Activated CD4-positive, alpha-beta T cell treated with anti-CD3 and anti-CD28 coated beads for 48 hours (primary cell): Measurements from ENCODE around the gene MAD2L1BP.

Experiments
- DNase-seq: peaks from one replicate; pipeline ENCODE4 v3.0.0-alpha.2; 2020

Gene MAD2L1BP

DNA sequence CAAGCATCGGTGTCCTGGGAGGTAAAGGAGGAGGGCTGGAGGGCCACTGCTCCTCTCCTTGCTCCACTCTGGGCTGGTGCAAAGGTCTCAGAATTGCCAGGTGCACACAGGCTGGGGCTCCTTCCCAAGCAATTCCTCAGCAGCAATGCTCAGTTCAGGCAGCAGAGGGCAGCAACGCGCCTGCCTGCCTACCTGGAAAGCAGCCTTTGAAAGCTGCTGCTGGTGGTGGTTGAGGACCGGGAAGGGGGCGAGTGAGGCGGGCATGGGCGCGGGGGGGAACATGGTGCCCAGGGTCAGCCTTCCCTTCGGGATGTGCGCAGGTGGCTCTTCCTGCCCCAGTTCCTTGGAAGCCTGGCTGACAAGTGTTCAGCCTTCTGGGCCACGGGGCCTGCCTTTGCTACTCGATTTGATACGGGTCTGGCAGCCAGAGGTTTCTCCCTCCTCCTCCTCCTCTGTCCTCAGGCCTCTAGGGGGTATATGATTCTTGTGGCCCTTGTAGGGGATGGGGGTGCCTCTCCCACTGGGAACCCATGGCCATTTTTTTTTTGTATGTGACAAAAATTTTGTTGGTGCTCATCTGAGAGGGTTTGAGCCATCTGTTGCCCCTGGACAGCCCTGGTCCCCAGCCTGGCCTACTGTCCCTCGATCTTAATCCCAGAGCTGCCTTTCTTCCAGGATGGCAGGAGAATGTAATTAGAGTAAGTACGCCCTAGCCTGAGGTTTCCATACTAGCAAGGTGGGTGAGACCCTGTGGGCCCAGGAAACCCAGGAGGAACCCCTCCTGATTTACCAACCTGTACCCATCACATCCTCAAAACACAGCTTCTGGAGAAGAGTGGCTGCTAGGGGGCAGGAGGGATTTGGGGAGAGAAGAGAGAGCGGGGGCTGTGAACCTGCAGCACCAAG is 31.9 kb downstream of the MAD2L1BP start:
- peak; percentile 91 for DNase-seq

DNA sequence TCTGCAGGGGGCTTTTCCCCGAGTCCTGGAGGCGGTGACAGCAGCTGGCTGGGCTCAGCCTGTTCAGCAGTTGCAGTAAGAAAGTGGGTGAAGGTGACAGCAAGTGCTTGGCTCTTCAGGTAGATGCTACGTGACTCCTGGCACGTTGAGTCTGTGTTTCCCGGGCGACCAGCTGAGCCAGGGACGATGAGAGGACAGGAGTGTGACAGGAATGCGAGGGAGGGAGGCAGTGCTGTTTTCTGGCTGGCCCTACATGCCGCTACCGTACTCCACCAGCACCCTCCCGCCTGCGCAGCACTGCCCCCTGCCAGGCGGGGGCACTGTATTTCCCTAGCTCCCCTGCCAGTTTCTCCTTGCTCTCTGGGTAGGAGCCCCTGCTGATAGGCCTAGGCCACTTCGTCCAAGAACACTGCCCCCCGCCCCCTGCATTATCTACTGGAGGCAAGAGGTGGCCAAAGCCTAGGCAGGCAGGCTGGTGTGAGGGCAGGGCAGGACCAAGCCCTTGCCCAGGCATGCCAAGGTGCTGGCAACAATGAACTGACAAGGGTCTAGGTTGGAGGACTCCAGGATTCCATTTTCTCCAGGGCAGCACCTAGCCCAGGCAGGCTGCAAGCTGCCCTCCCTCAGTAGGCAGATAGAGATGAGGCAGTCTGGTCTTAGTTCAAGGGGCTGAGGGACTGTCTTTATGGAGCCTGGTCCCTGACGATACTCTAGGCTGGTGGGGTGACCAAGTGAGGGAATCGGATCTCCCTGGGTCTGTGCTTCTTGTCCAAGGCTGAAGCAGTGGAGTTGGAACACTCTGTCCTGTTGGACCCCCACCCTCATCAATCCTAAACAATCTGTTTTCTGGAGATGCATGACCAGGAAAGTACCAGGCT is 32.8 kb downstream of the MAD2L1BP start:
- DNase-seq, result peak; percentile 70

DNA sequence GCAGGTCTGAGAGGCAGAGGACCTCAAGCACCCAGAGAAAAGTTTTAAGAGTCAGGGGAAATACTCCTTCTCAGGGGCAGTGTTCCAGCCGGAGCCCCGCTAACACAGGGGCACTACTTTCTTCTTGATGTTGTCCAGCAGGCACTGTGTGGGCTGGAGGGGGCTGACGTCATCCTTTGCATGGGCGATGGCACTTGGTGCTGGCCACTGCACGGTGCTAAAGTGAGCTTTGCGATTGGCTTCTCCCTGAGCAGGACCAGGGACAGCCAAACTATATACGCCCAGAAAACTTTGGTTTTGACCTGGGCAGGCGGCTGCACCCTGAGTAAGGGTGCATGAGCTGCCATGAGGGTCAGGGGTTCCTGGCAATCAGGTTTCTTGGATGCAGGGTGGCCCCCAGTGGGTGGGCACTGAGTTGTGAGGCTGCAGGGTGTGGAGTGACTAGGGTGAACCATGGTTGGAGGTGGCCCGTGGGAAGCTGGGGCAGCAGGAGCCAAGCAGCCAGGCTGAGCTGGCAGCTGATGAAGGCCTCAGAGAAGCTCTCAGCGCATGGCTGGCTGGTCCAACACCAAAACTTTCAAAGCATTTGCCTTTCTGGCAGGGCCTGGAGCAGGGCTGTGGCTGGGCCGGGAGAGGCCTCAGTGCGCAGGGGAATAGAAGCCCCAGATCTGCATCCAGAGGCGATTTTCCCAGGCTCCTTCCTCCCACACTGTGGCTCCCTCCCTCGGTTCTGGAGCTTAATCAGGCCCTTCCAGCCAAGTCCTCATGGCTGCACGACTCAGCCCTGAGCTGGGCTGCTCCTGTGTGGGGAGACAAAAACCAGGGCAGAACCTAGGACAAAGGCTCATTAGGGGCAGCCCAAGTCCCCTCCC is 33.6 kb downstream of the MAD2L1BP start:
- no peak for DNase-seq

DNA sequence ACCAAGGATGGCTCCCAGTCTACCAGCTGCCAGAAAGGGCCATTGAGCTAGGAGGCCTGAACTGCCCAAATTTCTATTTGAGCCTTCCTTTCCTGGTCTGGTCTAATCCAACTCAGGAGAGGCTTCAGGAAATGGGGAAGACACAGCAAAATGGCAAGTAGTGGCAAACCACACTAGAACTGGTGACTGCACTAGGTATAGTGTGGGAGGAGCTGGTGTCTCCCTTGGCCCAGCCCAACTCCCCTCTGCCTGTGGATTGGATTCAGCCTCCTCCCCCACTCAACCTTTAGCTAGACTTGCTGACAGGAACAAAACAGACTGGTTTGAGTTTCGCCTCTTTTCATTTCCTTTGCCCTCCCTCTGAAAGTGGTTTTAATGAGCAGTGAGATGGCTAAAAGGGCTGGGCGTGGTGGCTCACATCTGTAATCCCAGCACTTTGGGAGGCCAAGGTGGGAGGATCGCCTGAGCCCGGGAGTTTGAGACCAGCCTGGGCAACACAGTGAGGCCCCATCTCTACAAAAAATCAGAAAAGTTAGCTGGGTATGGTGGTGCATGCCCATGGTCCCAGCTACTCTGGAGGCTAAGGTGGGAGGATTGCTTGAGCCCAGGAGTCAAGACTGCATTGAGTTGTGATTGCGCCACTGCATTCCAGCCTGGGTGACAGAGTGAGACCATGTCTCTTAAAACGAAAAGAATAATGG is 34.4 kb downstream of the MAD2L1BP start:
- DNase-seq, result peak; percentile 54

DNA sequence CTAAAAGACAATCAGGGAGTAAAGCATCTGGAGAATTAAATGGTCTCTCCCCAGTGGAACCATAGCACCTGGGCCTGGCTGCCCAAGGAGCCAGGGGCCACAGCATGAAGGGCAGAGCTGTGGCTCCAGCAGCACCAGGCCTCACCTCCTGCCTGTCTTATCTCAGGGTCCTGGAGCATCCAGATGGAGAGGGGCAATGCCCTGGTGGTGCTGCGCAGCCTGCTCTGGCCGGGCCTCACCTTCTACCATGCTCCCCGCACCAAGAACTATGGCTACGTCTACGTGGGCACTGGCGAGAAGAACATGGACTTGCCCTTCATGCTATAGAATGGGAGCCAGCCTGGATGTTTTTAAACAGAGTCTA is 35.0 kb downstream of the MAD2L1BP start:
- no peak for DNase-seq

DNA sequence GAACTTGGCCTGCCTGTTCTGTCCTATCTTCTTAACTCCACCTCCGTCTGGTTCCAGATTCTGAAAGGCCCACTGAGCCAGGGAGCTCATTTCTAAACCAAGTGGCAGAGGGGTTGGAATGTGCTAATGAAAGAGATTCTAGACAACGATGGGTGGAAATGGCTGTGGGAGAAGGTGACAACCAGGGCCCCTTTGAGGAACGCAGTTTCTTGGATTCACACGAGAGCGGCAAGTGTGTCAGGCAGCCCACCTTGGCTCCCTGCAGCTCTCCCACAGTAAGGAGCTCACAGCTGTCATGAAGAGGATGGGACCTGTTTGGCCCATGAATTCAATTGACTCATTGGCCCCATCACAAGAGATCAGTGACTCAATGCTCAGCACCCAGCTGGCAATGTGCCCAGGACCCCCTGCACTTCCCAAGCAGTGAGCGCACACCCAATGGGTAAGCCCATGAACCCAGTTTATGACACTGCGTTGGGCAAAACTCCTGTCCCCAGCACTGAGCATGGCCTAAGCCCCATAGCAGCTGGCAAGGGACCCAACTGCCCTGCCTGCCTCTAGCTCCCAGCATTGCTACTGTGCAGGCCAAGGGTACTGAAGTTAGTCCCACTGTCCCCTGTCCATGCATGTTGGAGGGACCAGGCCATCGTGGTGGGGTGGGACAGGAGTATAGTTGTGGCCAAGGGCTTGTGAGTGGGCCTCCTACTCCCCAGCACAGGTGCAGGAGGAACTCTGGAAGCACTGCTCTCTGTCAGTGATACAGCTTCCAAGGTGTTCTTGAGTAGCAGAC is 35.6 kb downstream of the MAD2L1BP start:
- DNase-seq, result no peak

DNA sequence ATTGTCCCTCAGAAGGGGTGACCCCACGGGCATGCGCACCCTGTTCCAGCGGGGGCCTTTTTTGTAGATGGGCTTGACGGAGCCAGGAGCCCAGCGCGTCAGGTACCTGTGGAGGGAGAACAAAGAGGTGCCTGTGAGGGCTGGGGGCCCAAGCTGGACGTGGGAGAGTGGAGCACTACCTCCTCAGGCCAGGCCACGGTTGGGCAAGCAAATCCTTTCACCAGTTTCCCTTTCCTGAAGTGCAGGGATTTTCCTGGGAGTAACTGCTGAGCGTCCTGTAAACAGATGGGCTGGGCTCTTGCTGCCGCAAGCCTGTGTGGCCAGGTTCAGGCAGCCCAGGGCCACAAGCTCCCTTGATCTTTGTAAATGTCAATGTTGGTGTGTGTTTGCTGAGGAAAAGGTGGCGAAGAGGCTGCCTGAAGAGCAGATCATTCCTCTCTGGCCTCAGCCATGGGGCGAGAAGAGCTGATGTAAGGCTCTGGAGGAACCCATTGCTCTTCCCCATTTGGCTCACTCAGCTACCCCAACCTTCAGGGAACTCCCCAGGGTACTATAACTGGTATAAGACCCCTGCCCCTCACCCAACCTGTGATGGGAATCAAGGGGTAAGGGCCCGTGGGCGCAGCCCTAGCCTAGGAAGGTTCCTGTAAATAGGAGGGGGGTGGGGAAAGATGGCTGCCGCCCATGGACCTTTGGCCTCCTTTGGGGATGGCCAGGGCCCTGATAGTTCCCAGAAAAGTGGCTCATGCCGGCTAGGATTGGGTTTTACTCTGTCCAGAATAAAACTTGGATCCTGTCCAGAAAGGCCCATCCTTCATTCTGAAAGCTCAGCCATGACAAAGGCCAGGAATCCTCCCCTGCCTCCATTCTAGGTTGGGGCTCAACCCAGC is 36.4 kb downstream of the MAD2L1BP start:
- no peak for DNase-seq

DNA sequence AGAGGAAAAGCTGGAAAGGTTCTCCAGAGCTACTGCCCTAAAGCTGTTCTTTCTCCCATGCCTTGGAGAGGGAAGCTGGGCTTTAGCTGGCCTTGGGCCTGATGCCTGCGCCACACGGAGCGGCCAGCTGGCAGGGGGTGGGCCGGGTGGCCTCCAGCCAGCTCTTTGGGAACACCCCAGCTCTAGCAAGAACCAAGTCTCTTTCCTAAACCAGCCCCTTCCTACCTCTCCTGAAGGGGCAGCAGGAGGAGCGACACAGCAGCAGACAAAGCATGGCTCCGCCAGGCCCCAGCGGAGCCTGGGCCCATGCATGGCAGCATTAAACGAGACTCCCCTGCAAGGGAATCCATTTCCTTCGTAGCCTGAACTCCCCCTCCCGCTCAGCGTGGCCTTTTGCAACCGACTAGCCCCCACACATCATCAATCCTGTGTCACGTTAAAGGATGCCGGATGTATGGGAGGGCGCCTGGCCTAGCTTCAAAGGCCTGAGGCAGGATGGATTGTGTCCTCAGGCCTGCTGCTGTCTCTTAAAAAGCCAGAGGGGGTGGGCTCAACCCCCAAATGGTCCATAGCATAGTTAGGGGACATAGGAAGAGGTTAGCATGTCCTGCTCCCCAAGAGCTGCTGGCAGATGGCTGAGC is 37.9 kb downstream of the MAD2L1BP start:
- DNase-seq, result no peak

DNA sequence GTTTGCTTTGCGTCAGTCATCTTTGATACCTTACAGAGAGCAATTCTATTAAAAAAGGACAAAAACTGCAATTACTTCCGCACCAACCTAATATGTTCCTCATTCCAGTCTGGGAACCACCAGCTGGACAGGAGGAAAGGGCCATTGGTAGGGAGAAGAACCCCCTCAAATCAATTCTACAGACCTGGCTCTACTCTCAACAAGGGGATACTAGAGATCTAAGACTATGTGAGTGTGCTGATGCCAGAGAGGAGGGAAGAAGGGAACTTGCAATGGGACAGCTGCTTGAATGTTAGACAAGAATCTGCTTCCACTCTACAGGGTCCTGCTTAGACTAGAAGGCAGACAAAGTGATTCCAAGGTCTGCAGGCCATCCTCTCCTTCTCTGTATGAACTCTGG is 38.7 kb downstream of the MAD2L1BP start:
- DNase-seq, result no peak

DNA sequence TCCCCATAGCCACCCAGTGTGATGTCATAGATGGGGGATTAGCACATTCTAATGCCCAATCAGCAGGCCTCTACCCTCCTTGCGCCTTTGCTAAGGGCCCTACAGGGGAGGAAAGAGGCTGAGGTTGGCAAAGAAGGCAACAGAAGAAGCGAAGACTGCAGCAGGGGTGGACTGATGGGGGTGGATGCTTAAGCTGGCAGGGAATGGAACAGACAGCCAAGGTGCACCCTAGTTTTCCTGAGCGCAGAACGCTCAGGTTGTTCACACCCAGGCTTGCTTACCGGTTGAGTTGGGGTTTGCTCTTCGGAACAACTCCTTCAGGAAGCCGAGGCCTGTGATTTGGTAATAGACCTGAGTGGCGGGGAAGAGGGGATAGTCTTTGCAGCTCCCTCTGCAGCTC is 39.3 kb downstream of the MAD2L1BP start:
- no peak for DNase-seq

DNA sequence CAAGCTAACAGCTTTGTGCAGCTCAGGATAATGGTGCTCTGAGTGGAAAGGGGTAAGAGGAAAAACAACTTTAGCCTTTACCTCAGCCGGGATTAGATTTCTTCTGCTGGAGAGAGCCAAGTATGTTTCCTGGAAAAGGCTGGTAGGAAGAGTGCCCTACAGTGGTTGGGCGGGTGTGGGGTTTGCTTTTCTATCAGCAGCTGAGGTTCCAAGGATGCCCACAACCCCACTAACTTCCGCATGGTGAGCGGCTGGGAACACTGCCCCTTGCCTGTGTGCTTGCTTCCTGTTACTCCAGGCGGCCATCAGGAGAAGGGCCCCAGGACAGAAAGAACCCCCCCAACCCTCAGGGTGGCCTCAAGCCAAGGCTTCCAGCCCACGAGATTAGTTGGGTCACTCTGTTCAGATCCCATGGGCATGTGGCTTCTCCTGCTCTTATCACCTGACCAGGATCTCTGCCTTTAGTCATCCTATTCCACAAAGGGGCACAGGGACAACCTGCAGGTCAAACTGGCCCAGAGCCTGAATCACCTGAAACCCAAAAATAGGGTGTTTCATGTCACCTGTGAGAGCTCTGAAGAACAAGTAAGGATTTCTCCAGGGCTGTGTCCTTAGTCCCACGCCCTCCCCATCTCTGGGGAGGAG is 41.4 kb downstream of the MAD2L1BP start:
- DNase-seq, result no peak

DNA sequence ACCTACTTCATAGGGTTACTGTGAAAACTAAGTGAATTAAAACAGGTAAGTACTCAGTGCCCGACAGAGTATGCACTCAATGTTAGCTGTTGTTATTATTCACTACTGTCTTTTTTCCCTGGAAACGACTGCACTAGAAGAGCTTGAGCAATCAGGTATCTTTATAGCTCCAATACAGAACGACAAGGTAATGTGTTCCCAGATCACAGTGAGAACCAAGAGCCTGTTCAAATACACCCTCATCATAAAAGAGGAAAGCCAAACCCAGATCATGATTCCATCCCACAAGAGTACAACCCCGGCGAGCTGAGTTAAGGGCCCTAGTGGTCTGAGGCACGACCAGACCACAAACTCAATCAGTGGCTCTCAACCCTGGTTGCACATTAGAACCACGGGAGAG is 42.1 kb downstream of the MAD2L1BP start:
- no peak for DNase-seq

DNA sequence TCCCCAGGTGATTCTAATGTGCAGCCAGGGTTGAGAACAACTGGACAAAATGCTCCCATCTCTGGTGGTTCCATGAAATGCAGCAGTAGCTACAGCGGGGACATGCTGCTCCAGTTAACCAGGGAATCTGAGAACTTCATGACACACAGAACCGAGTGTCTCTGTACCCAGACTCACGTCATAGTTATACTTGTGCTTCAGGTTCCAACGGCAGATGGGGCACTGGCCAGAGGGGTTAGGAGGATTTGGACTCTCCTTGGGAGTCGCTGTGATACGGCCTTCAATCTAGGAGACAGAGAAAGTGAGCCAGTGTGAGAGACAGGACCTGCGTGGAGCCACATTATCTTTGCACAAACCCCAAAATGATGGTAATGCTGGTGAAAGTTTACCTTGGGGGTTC is 42.7 kb downstream of the MAD2L1BP start:
- no peak for DNase-seq

DNA sequence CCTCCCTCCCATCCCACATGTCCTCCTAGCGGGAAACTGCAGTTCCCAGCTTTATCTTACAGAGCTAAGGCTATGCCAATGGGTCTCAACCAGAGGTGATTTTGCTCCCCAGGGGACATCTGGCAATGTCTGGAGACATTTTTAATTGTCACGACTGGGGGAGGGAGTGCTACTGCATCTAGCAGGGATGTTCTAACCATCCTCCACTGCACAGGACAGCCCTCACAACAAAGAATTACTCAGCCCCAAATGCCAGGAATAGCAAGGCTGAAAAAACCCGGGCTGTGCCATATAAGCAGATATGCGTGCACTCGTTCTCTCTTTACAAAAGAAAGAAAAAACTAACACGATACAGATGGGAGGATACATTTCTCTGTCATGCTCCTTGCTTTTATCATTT is 43.4 kb downstream of the MAD2L1BP start:
- DNase-seq, result no peak

DNA sequence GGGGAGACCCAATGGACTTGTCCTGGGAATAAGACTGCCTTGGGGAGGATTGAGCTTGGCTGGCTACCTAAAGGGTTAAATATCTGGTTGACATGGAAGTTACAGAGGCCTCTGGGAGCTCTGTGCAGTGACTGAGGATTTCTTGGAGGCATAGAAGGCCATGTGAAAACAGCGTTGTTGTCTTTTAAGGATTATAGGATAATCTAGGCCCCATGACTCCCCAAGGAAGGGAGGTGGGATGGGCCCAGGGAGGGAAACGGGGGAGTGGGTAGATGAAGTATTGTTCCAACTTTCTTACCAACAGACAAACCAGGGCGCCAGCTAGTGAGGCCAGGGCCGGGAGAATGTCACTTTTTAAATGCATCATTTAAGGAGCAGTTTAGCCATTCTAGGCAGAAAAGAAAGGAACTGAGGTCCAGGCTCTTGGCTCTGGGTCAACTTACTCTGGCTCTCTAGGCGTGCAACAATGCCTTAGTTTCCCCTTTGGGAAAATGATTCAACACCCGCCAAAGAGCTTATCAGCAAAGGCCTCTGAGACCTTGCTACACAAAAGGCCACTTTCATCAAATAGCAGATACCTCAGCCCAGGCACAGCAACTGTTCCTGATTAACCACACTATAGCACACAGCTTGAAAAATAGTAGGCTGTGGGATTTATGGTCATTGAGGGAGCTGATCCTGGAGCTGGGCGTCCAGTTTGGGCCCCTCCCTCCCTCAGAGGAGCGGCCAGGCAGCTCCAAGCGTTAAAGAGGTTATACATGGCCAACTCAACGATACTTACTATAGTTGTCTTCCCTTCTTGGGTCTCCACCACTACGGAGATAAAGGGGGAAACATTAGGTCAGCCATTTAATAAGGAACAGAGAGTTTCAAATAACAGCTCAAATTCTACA is 44.9 kb downstream of the MAD2L1BP start:
- no peak for DNase-seq

DNA sequence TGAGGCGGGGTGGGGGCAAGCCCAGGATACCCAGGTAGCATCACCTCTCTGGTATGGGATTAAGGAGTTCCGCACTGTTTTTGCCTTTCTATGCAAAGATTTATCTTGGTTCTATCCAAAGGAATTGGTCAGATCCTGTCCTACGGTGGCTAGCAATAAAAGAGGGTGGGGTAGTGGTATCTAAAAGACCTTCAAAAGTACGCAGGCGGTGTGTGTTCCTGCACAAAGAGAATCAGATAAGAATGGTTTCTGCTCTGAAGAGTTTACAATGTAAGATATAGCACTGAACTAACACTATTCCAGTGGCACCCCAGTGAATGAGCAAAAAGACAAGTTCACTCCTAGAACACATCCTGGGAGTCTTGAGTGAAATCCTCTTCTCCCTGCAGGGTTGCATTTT is 45.7 kb downstream of the MAD2L1BP start:
- no peak for DNase-seq

DNA sequence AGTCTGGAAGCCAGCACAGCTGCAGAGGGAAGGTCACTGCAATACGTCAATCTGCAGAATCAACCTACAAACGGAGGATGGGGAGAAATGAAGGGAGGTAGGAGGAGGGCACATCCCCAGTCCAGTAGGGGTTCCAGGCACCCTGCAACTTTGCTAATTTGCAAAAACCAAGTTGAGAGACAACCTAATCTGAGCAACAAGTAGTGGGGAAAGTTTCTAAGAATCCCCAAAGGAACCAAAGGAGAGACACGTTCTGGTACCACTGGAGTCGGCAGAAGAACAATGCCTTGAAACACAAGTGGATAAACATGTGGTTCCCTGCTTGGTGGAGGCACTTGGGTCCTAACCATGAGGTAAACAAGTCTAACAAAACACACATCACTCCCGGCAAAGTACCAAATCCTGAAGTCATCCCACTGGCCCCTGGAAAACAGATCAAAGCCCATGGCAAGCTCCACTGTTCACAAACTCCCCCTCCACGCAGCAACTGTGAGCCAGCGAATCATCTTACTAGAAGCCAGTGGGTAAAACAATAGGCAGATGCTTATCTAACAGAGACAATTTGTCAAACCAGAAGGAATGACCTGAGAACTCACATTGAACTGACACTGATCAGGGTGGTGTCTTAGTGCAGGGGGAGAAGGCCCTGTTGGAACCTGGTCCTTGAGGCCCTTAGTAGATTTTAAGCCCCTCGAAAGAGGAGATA is 47.2 kb downstream of the MAD2L1BP start:
- DNase-seq, result no peak
